NCI-H345 treated with DMSO at 0.1 percent for 48 hours (cell line): ENCODE measurements around the gene EXOSC10.
"Not testable (repeated sequence)": the region's sequence is repeated elsewhere in the genome, so short reads cannot be mapped to it uniquely, and the experiment has no call there.

Experiments
- DNase-seq: peaks from one replicate; lab custom pipeline; 2025; ENCODE audit not compliant: unreplicated experiment; lab: John Stamatoyannopoulos, UW

EXOSC10 gene

DNA sequence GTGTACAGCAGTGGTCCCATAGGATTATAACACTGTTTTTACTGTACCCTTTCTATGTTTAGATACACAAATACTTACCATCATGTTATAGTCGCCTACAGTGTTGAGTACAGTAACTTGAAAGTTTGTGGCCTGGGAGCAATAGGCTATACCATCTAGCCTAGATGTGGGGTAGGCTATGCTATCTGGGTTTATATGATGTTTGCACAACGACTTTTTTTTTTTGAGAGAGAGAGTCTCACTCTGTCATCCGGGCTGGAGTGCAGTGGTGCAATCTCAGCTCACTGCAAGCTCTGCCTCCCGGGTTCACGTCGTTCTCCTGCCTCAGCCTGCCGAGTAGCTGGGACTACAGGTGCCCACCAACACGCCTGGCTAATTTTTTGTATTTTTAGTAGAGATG, 80.3 kb downstream of the EXOSC10 start:
- DNase-seq, result not testable (repeated sequence)
